ENCODE data around the gene POLR2H. TPM values are rescaled to one million over a fixed set of nuclear protein-coding genes. Genes with fewer than 3 reads are reported as not detected.
A peak's percentile ranks its signal among the peaks of the same experiment; 100 is the strongest.

The POLR2H gene
- total RNA-seq, 1 donor from 2014 or later: 24.3 TPM

- Histone ChIP-seq H3K9me3 (replicated peaks) (no peaks in the 10 kb centered on the region), H3K4me1 (peaks cover 48% of the 10 kb centered on the region), H3K36me3 (peaks cover 77% of the 10 kb centered on the region), H3K4me3 (no peak overlapping the region), H3K27ac (replicated peaks) (peak overlapping the region; percentile 44), H3K27me3 (ENCODE audit: low read depth) (no peaks in the 10 kb centered on the region)
- intact Hi-C loops (cut with micrococcal nuclease): no loop called here
- no peak for DNase-seq
- TF ChIP-seq, protein P1, sequence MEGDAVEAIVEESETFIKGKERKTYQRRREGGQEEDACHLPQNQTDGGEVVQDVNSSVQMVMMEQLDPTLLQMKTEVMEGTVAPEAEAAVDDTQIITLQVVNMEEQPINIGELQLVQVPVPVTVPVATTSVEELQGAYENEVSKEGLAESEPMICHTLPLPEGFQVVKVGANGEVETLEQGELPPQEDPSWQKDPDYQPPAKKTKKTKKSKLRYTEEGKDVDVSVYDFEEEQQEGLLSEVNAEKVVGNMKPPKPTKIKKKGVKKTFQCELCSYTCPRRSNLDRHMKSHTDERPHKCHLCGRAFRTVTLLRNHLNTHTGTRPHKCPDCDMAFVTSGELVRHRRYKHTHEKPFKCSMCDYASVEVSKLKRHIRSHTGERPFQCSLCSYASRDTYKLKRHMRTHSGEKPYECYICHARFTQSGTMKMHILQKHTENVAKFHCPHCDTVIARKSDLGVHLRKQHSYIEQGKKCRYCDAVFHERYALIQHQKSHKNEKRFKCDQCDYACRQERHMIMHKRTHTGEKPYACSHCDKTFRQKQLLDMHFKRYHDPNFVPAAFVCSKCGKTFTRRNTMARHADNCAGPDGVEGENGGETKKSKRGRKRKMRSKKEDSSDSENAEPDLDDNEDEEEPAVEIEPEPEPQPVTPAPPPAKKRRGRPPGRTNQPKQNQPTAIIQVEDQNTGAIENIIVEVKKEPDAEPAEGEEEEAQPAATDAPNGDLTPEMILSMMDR (IDR thresholded peaks at IDR 0.05; ENCODE audit: borderline replicate concordance): no peak
Observed at GRCh38 chr3:184332370-184333090, 29.0 kb upstream of the POLR2H start.

DNA sequence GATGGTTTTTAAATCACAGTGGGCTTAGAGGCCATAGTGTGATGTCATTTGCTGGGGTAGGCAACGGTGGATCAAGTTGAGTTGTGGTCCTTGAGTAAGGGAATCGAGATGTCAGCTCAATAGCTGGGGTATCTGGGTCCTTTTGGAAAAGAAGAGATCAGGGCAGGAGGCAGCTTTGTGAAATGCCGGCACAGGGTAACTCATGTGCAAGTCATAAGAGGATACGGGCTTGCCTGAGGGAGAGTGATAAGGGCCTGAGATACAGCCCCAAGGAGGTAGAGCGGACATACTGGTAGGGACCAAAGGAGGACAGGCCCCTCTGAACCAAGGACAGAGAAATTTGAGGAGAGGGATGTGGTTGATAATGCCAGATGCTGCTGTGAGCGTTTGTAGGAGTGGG lies 28.3 kb upstream of the POLR2H start:
- Histone ChIP-seq H3K36me3 (peaks cover 70% of the 10 kb centered on the region), H3K4me1 (peaks cover 55% of the 10 kb centered on the region), H3K27ac (replicated peaks) (peak overlapping the region; percentile 40), H3K4me3 (no peak overlapping the region), H3K9me3 (replicated peaks) (no peaks in the 10 kb centered on the region), H3K27me3 (ENCODE audit: low read depth) (no peaks in the 10 kb centered on the region)
- TF ChIP-seq, protein P1 (IDR thresholded peaks at IDR 0.05; ENCODE audit: borderline replicate concordance): no peak
- no peak for DNase-seq
- intact Hi-C loops (cut with micrococcal nuclease): no loop called here

GRCh38 chr3:184333700-184334099 lies 27.8 kb upstream of the POLR2H start:
- intact Hi-C loops (cut with micrococcal nuclease): no loop called here
- Histone ChIP-seq H3K36me3 (peaks cover 65% of the 10 kb centered on the region), H3K4me3 (no peak overlapping the region), H3K9me3 (replicated peaks) (no peaks in the 10 kb centered on the region), H3K27me3 (ENCODE audit: low read depth) (no peaks in the 10 kb centered on the region), H3K4me1 (peaks cover 60% of the 10 kb centered on the region), H3K27ac (replicated peaks) (no peak overlapping the region)
- TF ChIP-seq, protein P1 (IDR thresholded peaks at IDR 0.05; ENCODE audit: borderline replicate concordance): no peak
- DNase-seq: no peak

GRCh38 chr3:184334470-184335158 lies 26.9 kb upstream of the POLR2H start:
- Histone ChIP-seq H3K4me1 (peaks cover 69% of the 10 kb centered on the region), H3K9me3 (replicated peaks) (no peaks in the 10 kb centered on the region), H3K36me3 (peaks cover 56% of the 10 kb centered on the region), H3K27ac (replicated peaks) (peak overlapping the region; percentile 97), H3K4me3 (no peak overlapping the region), H3K27me3 (ENCODE audit: low read depth) (no peaks in the 10 kb centered on the region)
- intact Hi-C loops (cut with micrococcal nuclease): no loop called here
- TF ChIP-seq, protein P1 (IDR thresholded peaks at IDR 0.05; ENCODE audit: borderline replicate concordance): no peak
- no peak for DNase-seq

DNA sequence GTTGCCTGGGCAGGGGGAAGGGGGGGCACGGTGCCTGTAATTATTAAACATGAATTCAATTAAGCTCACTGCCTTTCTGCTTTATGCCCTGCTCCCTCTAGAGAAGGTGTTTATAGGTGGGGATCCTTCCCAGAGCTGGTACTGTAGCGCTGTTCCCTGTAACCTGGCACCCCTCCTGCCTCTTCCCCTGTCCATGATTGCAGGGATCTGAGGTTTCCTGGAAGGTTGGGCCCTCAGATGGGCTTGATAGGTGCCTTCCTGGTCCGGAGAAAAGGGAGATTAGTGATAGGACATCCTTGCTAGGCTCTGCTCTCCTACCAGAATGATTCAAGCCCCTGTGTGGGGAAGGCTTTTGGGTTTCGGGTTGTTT lies 26.2 kb upstream of the POLR2H start:
- H3K36me3 ChIP-seq: peaks cover 50% of the 10 kb centered on the region
- TF ChIP-seq, protein P1 (IDR thresholded peaks at IDR 0.05; ENCODE audit: borderline replicate concordance): no peak
- no peaks in the 10 kb centered on the region for H3K27me3 ChIP-seq (ENCODE audit: low read depth)
- H3K9me3 ChIP-seq (replicated peaks): no peaks in the 10 kb centered on the region
- intact Hi-C loops (cut with micrococcal nuclease): no loop called here
- H3K4me1 ChIP-seq: peaks cover 72% of the 10 kb centered on the region
- DNase-seq: no peak
- H3K4me3 ChIP-seq: peak overlapping the region; percentile 88
- peak overlapping the region; percentile 97 for H3K27ac ChIP-seq (replicated peaks)
